HEK293 (cell line): ENCODE results near the gene SF1.

Source experiments
- ZNF10 ChIP-seq: fragments of 450-650 bp; formaldehyde crosslinking; IDR thresholded peaks from 2 replicates; pipeline ENCODE4 v1.5.1; 2017; ENCODE audit warnings: missing biosample characterization, missing genetic modification characterization
- ZNF112 ChIP-seq: fragments of 450-650 bp; formaldehyde crosslinking; IDR thresholded peaks from 2 replicates; pipeline ENCODE4 v1.5.0; 2017; ENCODE audit warnings: missing biosample characterization, missing genetic modification characterization
- TF ChIP-seq, protein P1 (sequence below): sonication (generic); formaldehyde crosslinking; IDR thresholded peaks from 2 replicates; pipeline ENCODE4 v1.8.1; 2022; ENCODE audit warnings: mild to moderate bottlenecking, moderate library complexity, missing genetic modification reagents
- TF ChIP-seq, protein P2 (sequence below): fragments of 450-650 bp; formaldehyde crosslinking; IDR thresholded peaks from 2 replicates; pipeline ENCODE4 v1.5.1; 2016; ENCODE audit warnings: missing biosample characterization, missing genetic modification characterization

DNA sequence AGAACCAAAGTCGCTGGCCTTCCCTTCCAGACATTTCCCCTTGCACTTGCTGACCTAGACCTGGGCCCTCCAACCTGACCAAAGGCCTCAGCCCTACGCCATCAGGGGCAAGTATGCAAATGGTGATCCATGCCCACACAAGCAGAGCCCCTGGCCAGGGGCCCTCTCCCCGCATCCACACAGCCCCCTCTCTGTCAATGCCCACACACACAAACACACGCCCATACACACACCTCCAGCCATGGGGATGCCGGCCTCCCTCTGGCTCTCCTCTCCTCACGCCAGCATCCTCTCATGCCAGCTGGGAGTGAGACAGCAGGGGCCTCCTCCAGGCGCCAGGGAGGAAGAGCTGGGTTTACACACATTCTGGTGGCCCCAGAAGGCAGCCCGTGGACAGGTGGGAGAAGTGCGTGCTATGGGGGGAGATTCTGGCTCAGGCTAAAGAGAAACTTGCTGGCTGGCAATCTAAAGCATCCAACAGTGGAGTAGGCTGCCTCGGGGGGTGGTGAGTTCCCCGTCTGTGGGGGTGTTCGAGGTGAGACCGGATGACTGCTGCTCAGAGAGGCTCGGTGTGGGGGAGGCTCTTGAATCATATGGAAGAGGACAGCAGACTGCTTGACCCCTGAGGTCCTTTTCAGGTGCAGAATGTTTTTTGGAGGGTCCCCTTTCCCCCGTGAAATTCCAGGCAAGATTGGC, 60.1 kb downstream of the SF1 start:
- no peak for TF ChIP-seq ZNF10 (tag by site-specific recombination)
- TF ChIP-seq ZNF112 (tag by site-specific recombination), result no peak
- TF ChIP-seq, protein P1, sequence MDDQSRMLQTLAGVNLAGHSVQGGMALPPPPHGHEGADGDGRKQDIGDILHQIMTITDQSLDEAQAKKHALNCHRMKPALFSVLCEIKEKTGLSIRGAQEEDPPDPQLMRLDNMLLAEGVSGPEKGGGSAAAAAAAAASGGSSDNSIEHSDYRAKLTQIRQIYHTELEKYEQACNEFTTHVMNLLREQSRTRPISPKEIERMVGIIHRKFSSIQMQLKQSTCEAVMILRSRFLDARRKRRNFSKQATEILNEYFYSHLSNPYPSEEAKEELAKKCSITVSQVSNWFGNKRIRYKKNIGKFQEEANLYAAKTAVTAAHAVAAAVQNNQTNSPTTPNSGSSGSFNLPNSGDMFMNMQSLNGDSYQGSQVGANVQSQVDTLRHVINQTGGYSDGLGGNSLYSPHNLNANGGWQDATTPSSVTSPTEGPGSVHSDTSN (CRISPR knock-in tag), result no peak
- TF ChIP-seq, protein P2, sequence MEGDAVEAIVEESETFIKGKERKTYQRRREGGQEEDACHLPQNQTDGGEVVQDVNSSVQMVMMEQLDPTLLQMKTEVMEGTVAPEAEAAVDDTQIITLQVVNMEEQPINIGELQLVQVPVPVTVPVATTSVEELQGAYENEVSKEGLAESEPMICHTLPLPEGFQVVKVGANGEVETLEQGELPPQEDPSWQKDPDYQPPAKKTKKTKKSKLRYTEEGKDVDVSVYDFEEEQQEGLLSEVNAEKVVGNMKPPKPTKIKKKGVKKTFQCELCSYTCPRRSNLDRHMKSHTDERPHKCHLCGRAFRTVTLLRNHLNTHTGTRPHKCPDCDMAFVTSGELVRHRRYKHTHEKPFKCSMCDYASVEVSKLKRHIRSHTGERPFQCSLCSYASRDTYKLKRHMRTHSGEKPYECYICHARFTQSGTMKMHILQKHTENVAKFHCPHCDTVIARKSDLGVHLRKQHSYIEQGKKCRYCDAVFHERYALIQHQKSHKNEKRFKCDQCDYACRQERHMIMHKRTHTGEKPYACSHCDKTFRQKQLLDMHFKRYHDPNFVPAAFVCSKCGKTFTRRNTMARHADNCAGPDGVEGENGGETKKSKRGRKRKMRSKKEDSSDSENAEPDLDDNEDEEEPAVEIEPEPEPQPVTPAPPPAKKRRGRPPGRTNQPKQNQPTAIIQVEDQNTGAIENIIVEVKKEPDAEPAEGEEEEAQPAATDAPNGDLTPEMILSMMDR (tag by site-specific recombination), result no peak
